NCI-H774 (cell line): Measurements from ENCODE around the gene OLFML2A.

Experiments
- DNase-seq: peaks from one replicate; lab custom pipeline; 2025; lab: John Stamatoyannopoulos, UW

Gene OLFML2A

DNA sequence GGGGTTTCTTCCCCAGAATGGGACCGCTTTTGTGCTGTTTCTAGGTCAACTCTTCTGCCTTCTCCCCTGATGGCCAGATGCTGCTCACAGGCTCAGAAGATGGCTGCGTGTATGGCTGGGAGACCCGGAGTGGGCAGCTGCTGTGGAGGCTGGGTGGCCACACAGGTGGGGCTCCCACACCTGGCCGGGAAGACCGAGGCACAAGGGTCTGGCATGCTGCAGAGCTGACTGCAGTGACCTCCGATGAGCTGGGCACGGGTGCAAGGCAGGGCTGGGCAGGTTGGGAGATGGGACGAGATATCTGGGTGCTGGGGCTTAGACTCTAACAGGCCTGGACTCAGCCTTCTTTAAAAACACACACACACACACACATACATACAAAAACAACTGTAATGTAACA lies 77.2 kb downstream of the OLFML2A start:
- no peak for DNase-seq

DNA sequence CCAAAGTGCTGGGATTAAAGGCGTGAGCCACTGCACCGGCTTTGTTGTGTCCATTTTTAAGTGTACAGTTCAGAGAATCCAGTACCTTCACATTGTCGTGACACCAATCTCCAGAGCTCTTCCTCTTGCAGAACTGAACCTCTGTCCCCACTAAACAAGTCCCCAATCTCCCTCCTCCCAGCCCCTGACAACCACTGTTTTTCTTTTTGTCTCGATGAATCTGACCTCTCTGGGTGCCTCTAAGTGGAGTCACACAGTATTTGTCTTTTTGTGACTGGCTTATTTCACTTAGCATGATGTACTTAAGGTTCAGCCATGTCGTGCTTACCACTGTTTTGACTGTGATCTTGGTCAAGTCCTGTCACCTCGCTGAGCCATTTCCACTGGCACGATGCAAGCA lies 77.9 kb downstream of the OLFML2A start:
- DNase-seq = no peak

DNA sequence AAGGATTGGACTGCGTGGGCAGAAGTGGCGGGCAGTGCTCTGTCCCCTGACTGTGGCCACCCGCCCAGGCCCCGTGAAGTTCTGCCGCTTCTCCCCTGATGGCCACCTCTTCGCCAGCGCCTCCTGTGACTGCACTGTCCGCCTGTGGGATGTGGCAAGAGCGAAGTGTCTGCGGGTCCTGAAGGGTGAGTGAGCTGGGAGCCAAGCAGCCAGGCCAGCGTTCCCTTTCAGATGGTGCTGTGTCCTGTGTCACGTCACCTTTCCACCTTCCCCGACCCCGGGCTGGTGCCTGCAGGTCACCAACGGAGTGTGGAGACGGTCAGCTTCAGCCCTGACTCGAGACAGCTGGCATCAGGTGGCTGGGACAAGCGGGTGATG lies 78.6 kb downstream of the OLFML2A start:
- DNase-seq = no peak

DNA sequence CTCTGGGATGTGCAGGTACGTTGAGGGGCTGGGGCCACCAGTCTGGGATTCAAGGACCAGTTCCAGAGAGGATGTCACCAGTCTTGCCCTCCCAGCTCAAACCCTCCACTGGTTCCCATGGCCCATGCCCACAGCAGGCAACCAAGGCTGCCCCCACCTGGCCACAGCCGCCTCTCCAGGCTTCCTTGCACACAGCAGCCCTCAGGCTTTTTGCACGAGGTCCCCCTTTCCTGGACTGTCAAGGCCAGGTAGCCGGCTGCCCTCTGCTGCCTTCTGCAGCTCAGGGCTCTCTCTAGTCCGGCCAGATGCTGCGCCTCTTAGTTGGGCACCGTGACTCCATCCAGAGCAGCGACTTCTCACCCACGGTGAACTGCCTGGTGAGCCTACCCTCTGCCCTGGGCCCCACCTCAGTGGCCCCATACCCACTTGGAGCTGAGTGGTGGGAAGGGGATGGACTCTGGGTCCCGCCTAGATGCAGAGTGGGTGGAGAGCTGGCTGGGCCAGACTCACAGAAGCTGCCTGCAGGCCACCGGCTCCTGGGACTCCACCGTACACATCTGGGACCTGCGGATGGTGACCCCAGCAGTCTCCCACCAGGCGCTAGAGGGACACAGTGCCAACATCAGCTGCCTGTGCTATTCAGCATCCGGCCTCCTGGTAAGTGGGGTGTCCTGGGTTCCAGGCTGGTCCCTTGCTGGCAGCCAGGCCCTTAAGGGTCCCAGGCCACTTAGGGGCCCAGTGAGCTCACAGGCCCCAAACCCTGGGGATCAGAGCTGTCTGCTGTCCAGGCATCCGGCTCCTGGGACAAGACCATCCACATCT lies 79.2 kb downstream of the OLFML2A start:
- DNase-seq = no peak

DNA sequence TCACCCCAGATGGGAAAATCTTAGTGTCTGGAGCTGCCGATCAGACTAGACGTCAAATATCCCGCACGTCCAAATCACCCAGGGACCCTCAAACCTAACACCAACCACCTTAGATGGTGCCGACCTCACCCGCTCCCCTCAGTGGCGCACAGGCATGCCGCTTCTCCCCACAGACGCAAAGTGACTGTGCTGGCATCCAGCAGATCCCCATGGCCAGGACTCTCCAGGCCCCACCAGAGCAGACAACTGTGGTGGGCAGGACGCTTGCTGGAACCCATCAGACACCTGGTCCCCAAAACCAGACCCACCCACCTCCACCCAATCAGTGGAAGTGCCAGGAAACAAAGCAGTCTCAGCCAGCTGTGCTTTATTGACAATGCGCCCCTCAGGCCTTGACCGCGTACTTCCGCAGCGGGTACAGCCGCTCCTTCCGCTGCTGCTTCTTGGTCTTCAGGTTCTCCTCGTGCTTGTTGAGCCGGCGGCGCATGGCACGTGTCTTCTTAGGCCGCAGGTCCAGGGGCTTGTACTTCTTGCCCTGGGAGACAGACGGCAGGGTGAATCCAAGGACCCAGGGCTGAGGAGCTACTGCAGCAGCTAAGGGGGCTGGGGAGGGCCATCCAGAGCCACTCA lies 80.7 kb downstream of the OLFML2A start:
- DNase-seq = no peak

DNA sequence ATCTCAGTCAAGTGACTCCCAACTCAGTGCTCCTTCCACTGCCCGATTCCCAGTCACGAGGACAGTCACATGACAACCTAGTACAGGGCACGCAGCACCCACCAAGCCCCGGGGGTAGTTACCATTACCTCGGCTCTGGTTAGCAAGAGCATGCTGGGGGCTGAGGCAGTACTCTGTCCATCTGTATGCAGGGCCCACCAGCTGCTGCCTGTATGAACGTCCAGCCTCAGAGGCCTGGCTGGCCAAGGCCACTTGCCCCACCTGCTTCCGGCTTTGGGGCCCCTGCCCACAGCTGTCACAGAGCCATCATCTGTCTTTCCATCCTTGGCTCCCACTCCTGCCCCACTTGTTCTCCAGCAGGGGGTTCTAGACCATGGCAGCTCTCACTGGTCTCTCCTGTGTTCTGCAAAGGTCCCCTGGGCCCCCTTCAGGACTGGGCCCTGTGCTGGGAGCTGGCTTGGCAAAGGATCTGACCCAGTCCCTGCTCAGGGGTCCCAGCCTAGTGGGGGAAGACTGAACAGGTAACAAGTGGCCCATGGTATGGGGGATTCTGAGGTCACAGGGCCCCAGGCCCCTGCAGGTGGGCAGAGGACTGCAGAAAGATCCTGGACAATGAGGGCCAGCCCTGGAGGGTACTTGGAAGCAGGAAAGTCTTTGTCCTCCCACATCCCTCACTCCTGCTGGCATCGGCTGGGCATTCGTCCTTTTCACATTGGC lies 81.6 kb downstream of the OLFML2A start:
- DNase-seq = no peak

DNA sequence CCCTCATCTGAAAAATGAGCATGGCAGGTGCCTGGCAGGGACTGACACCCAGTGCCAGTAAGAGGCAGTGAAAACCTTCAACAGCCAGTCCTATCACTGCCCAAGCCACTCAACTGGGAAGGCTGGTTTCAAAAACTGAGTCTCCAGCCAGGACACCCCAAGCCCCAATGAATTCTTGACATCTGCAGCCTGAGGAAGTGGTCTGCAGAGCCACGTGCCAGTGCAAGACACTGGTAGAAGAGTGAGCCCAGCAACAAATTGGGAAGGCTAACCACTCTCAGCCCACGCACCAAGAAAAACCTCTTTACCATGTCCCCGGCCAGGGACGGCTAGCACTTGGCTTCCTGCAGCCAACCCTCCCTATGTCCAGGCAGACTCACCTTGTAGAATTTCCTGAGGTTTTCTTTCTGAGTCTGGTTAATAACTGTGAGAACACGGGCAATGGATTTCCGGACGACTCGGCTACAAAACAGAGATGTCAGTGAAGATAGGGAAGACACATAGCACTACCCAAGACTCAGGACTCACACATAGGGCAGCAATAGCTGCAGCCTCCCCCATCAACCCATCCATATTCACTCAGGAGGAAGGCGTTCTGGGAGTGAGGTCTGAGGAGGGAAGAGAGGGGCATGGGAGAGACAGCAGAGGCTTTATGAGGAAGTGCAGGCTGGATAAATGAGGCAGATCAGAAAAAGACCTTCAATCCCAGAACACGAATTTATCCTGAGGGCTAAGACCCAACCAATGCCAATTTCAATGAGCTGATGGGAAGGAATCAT lies 83.1 kb downstream of the OLFML2A start:
- DNase-seq = no peak

DNA sequence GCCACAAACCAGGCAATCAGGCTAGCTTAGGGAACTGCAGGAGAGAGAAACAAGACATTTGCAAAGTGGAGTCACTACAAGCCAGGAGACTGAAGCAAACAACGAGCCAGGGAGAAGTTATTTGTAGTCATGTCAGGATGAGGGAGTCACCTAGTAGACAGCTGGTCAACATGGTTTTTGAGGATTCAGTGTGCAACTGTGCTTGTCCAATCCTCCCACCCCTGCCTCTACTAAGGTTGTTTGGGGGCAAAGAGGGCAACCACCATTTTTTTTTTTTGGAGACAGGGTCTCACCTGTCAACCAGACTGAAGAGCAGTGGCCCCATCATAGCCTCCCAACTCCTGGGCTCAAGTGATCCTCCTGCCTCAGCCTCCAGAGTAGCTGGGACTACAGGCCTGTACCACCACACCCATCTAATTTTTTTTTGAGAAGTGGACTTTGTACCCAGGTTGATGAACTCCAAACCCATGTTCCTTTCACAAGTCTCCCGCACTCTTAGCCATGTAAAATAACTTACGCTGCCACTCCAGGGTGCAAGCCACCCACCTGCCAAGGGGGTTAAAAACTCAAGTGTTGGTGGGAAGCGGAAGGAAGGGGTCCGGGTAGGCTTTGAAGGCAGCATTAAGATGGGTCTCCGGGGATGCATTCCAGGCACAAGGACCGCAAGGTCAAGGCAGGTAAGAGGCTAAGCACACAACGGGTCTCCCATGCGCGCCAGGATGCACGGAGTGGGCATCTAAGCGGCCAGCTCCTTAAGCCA lies 83.8 kb downstream of the OLFML2A start:
- DNase-seq = no peak

DNA sequence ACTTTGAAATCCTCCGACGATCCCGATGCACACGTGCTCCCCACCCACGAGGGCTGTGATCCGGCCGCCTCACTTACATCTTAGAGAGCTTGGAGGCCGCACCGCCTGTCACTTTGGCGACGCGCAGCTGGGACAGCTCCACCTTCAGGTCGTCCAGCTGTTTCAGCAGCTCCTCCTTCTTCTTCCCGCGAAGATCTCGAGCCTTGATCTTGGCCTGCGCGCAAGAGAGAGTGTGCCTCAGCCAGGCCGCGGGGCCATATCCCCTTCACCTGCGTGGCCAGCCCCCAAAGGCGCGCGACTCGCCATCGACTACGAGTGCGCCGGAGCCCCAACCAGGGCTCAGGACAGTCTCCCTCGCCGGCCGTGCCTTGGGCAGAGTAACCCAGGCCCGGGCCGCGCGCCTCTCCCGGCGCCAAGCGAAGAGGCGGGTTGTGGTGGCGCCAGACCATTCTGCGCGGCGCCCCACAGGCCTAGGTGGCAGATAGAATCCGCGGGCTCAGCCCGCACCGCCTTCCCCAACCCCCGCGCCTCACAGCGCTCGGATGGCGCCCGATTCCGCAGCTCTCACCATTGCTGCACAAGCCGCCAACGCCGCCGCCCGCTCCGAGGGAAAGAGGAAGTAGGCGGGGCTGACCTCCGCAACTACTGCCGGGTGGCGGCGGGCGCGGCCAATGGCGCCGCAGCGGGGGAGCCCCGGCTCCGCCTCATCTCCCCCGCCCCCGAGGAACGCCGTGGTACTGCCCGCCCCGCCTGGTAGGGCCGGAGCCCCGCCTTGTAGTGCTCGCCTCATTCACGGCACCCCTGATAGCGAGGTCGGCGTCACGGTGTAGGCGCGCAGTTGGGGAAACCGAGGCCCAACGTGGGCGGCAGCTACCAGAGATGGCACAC lies 84.7 kb downstream of the OLFML2A start, which contains the start of the genes ARPC5L and RPL35:
ARPC5L (plus strand) TSS at position 789 of the 888 bp plus-strand sequence. CDS start 7,161 bp downstream, outside the sequence.
RPL35 (minus strand) TSS at position 616 of the 888 bp plus-strand sequence; CDS start at position 571, 45 bp downstream.
- peak; percentile 96 for DNase-seq

DNA sequence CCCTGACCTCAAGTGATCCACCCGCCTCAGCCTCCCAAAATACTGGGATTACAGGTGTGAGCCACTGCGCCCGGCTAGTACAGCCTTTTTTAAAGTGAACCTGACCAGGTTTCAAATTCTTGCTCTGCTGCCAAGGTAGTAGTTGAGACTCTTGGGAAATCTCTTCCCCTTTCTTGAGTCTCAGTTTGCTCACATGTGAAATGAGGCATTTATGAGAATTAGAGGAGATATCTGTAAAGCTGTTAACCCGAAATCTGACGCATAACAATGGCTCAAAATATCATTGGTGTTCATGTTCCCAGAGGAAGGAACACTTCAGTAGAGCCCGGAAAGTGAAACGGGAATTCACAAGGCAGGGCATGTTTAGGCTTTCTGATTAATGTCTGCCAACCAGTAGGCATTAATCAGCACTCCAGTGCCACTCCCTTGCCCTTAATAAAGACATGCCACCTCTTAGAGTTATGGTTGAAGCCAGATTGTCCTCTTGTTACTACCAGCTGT lies 86.5 kb downstream of the OLFML2A start:
- no peak for DNase-seq
